ENCODE measurements around the gene HDAC7.
A peak's percentile ranks its signal among the peaks of the same experiment; 100 is the strongest.

Gene HDAC7

GRCh38 chr12:47819896-47820630, at the start of gene HDAC7:
HDAC7 (minus strand) TSS chr12:47819903; CDS start chr12:47819785, 118 bp downstream.
- peak; percentile 83 for DNase-seq

DNA sequence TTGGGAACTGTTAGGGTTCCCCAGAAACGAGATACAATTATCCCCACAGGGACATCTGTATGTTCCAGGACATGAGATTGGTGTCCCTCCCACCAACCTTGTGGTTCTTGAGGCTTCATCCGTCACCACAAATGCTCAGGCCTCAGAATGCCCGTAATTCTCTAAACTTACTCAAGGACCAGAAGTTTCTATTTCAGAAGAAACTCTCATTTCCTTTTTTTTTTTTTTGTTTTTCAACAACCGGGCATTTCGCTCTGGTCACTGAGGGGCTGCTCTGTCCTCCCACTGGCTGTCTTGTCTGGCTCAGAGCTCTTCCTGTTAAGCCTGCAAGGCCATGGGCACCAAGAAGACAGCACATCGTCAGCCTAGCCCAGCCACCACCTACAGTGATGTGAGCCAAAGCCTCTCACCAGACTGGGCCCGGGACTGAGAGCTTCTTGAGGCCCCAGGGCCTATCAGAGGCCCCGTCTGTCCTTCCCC, 48.9 kb upstream of the HDAC7 start:
- DNase-seq = peak; percentile 73

GRCh38 chr12:47868041-47868440, 48.3 kb upstream of the HDAC7 start:
- DNase-seq = no peak

GRCh38 chr12:47867495-47867941, 47.8 kb upstream of the HDAC7 start:
- DNase-seq = peak; percentile 44

DNA sequence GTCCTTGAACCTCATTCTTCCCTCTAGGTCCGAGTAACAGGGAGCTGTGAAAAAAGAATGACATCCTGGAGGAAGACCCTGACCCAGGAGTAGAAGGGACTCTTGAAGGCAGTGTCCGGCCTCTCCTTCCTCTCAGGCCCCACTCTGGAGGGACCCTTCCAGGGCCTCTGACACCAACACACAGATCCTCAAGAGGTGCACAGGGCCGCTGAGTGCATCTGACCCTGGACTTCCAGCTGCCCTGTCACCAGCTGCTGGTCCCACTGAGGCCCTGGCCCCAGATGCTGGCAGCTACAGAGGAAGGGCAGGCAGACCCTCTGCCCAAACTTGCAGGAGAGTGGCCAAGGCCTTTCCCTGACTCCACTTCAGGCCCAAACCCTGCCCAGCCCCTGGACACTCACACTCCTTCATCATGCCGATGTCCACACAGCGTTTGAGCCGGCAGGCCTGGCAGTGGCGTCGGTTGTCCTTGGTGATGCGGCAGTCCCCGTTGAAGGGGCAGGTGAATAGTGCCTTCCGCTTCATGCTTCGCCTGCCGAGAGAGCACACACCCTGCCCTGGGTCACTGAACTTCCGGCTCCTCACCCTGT, 45.0 kb upstream of the HDAC7 start:
- no peak for DNase-seq

- no peak for DNase-seq
Observed at GRCh38 chr12:47863985-47864384, 44.3 kb upstream of the HDAC7 start.

- no peak for DNase-seq
Observed at GRCh38 chr12:47863467-47863866, 43.8 kb upstream of the HDAC7 start.

- no peak for DNase-seq
Observed at GRCh38 chr12:47862881-47863280, 43.2 kb upstream of the HDAC7 start.

- no peak for DNase-seq
Observed at GRCh38 chr12:47862167-47862750, 42.6 kb upstream of the HDAC7 start.

GRCh38 chr12:47860873-47861272, 41.2 kb upstream of the HDAC7 start:
- DNase-seq = no peak

- DNase-seq = no peak
Observed at GRCh38 chr12:47860279-47860841, 40.7 kb upstream of the HDAC7 start.

DNA sequence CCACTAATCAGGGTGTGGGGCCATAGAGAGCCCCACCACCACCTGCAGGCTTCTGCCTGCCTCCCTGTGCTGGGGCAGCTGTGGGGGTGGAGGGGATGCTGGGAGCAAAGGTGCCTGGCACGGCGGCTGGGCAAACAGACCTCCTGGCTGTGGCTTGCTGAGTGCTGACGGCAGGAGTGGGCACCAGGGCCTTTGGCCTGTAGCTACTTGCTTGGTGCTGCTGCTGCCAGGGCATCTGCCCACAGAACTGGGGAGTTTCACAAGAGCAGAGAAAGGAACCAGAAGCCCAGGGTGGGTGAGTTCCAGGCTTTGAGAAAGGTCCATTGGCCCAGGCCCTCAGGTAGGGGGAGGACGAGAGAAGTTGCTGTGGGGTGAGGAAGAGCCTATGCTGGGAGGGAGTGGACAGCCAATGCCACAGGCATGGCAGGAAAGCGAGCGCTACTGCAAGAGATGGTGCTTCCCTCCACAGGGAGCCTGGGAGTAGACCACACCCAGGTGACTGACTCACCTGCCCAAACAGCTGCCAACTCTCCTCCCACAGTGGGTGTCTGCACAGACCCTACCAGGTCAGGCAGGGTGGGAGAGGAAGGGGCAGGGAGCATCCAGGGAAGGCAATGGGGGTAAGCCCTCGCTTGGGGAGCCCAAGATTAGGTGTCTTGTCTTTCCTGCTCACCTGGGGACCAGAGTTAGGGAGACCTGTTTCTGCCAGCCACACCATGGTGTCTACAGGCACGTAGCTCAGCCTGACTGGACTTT, 39.0 kb upstream of the HDAC7 start:
- no peak for DNase-seq

DNA sequence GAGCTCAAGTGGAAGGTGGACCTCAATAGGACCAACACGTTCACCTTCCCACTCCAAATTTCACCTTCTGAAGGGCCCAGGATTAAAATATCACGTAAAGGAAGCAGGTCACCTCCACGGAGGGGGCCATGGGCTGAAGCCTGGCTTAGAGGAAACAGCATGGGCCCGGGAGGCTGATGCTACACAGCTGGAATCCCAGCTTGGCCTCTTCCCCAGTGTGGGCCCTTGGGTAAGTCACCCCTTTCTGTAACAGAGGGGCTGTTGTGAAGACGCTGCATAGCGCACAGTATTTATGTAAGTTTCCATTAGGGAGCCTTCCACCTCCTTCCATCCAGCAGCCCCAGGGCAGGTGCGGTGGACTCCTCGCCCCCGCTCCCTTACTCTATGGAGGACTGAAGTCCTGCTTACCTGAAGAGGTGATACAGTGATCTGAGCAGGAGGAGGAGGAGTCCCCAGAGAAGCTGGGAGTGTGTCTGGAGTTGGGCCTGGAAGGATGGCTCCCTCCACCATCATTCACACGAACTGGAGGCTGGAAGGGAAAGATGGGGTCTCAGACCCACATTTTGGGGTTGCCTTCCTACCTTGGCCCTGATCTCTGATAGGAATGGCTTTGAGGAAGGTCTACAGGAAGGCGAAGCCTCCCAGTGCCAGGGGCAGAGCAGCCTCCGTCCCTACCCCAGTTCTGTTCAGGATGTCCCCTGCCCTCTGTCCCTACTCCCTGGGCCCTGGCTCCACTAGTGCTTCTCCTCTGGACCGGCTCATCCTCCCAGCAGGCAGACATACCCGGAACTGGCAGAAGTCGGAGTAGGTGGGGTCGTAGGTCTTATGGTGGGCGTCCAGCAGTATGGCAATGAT, 37.2 kb upstream of the HDAC7 start:
- no peak for DNase-seq

DNA sequence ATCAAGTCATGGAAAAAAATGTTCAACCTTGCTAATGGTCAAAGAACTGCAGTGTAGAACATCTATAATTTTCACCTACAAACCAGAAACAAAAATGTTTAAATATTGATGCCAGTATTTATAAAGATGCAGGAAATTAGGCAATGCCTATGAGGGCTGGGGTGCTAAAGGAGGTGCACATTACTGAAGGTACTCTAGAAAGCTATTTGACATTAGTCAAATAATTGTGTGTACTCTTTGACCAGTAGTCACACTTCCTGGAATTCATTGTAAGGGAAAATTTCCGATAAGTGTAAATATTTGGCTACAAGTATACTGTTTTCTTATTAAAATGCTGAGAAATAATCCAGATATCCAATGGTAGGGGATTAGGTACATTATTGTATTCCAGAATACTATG, 36.4 kb upstream of the HDAC7 start:
- DNase-seq = no peak

DNA sequence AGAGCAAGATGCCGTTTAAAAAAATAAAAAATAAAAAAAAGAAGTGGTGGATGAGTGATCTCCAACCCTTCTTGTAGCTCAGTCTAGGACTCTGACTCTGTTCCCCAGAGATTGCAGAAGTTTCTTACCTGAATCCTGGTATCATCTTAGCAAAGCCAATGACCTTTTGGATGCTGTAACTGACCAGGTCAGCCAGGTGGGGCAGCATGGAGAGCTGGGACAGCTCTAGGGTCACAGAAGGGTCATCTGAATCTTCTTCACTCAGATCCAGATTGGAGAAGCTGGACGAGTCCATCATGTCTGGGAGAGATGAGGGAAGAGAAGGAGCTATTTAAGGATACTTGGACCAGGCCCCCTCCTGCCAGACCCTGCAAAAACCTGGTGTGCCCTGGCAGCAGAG, 35.8 kb upstream of the HDAC7 start:
- no peak for DNase-seq

DNA sequence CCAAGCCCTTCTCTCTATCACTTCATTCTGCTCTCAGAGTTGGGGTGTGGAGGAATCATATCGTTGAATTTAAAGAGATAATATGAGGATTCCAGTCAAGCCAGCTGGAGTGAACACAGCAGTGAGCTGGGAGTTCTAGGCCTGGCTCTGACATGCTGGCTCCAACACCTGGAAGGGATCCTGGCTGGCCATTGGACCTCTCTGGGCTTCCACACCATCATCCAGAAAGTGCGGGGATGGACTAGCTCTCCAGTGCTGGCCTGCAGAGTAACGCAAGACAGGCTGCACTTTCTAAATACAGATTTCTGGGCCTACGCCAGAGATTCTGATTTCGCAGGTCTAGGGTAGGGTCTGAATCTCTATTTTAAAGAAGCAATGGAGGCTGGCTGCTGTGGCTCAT, 34.8 kb upstream of the HDAC7 start:
- no peak for DNase-seq

GRCh38 chr12:47852096-47852571, 32.4 kb upstream of the HDAC7 start:
- DNase-seq = no peak

DNA sequence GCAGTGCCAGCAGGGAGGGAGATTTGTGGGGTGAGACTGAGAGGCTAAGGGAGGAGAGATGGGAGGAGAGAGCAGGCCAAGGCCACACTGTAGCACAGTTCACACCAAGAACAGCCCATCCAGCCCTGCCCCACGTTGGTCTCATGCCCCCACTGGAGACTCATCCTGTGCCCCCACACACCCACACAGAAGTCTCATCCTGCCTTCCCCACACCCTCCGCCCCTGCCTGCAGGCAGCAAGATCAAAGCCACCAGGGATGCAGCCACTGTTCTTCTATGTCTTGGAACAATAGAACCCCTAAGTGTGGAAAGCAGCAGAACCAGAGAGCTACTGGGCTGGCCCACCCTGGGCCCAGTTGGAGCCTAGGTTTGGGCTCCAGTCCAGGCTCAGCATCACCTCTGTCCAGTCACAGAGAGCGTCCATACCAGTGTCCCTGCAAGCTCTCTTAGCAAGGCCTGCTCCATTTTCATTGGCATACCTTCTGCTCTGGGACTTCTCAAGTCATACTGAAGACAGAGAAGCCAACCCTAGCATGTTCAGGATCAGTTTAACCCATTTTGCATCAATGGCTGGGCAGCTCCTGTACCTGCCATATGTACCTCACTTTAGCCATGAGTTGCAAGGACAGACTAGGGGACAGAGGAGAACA, 31.7 kb upstream of the HDAC7 start:
- no peak for DNase-seq

DNA sequence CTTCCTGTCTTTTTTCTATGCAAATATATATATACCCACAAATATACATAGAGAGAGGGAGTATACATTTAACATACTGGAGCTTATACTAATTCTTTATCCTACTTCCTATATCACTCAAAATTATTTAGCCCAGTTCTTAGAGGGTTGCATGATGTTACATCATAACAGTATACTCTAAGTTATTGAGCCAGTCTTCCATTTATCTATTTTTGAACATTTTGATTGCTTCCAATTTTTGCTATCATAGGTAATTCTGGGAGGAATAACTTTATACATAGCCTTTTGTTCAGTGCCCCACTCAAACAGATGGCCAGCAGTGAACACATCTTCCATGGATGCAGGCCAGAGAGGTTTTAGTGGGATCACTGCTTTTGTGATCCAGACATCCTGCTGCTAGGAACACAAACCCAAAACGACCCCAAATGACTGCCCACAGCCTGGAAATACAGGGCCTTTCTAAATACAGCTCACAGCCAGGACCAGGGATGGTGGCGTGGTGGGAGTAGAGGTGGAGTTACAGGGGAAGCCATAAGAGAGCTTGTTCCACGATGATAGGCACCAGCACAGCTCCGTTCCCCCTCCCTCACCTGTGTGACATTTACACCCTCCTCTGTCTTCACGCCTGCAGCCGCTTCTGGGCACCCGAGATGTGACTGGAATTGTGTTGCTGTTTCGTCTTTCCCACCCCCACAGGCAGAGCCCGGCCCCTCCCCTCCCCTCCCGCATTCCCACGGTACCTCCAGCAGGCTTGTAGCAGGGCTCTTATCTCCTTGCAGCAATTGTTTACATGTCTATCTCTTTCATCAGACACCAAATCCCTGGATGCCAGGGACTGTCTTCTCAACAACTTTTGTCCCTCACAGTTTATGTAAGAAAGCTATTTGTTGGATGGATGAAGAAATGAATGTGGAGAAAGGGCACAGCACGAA, 30.7 kb upstream of the HDAC7 start:
- peak; percentile 70 for DNase-seq

- peak; percentile 23 for DNase-seq
Observed at GRCh38 chr12:47849261-47849660, 29.6 kb upstream of the HDAC7 start.

All from OCI-M1 (cell line).